ENCODE results near the gene PPP1R2. TPM values are rescaled to one million over a fixed set of nuclear protein-coding genes. Genes with fewer than 3 reads are reported as not detected.

PPP1R2 gene
- total RNA-seq, 2 experiments from 2014 or later, result 101 to 105 TPM

DNA sequence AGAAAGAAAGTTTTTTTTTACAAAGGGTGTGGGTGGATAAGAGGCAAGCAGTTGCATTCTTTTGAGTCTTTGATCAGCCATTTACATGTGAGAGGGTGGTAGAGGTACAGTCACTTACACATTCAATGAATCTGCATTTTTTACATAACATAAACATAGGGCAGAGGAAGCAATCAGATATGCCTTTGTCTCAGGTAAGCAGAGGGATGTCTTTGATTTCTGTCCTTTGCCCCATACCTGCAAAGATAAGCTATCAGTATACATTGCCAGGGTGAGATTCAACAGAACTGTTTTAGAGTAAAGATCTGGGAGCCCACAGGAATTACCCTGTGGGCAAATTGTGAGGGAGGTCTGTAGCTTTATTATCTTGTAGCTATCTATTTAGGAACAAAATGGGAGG lies 5.4 kb upstream of the PPP1R2 start:
- Mint-ChIP-seq H3K4me1 (ENCODE audit: low read depth) (peaks cover 88% of the 10 kb centered on the region), H3K27me3 (no peaks in the 10 kb centered on the region), H3K36me3 (no peaks in the 10 kb centered on the region), H3K9me3 (no peaks in the 10 kb centered on the region), H3K27ac (peak overlapping the region; percentile 15), H3K4me3 (no peak overlapping the region)
- intact Hi-C loops (cut with micrococcal nuclease), result loop anchor here (5.0 to 10.0 kb wide), 2 partner anchors 349 to 636 kb away; no protein-coding TSS in a partner anchor
- POLR2A ChIA-PET, result no interaction called here
- CTCF ChIA-PET, result interaction anchor here (1.0 to 5.6 kb wide), 2 partner anchors 10 to 277 kb away, joined by 3 to 26 read pairs; partner anchors contain the start of gene XXYLT1
- DNase-seq, result no peak

DNA sequence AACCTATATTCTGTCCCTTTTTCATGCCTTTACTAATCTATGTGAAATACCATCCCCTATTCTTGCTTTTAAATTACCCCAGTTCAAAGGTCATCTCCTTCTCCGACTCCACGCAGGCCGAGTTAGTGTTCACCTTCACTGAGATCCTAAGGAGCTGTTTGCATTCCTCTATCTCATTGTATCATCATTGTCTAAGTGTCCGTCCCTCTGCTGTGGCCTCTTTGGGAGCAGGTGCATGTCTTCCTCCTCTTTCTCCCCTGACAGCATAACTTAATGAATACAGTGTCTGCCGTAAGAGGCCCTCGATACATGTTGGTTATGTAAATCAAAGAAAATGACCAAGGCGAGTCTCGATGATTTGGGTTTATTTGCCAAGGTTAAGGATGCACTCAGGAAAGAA lies 4.9 kb upstream of the PPP1R2 start:
- DNase-seq, result no peak
- H3K27ac Mint-ChIP-seq, result peak overlapping the region; percentile 0
- no peaks in the 10 kb centered on the region for H3K27me3 Mint-ChIP-seq
- peaks cover 83% of the 10 kb centered on the region for H3K4me1 Mint-ChIP-seq (ENCODE audit: low read depth)
- intact Hi-C loops (cut with micrococcal nuclease), result loop anchor here (5.0 to 10.0 kb wide), 2 partner anchors 349 to 637 kb away; no protein-coding TSS in a partner anchor
- POLR2A ChIA-PET, result no interaction called here
- H3K36me3 Mint-ChIP-seq, result no peaks in the 10 kb centered on the region
- no peak overlapping the region for H3K4me3 Mint-ChIP-seq
- no peaks in the 10 kb centered on the region for H3K9me3 Mint-ChIP-seq
- CTCF ChIA-PET, result interaction anchor here (1.0 to 5.6 kb wide), 2 partner anchors 11 to 277 kb away, joined by 3 to 26 read pairs; partner anchors contain the start of gene XXYLT1

DNA sequence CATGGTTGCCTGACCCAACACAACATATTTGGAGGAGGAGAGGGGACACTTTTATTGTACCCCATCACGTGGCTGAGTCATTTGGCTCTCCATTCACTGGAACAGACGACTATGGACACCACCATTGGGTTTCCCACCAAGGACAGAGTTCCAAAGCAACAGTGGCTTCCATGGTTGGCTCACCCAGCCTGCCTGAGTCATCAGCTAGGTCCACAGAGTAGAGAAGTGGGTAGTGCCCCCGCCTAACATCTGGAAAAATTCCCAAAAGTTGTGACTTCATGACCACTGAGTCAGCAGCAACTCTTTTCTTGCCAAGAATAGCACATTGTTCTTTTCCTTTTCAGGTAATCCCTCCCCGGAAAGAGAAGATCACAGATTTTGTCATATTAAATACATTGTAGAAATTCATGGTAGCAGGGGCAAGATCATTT lies 3.0 kb upstream of the PPP1R2 start:
- CTCF ChIA-PET, result interaction anchor here (0.6 to 7.0 kb wide), 6 partner anchors 8 to 305 kb away, joined by 3 to 28 read pairs (median 5); partner anchors contain the start of gene XXYLT1
- peak; percentile 60 for DNase-seq
- peak overlapping the region; percentile 76 for H3K27ac Mint-ChIP-seq
- no peaks in the 10 kb centered on the region for H3K9me3 Mint-ChIP-seq
- peaks cover 66% of the 10 kb centered on the region for H3K4me1 Mint-ChIP-seq (ENCODE audit: low read depth)
- no peaks in the 10 kb centered on the region for H3K27me3 Mint-ChIP-seq
- intact Hi-C loops (cut with micrococcal nuclease), result loop anchor here (5.0 to 10.0 kb wide), 2 partner anchors 351 to 639 kb away; no protein-coding TSS in a partner anchor
- POLR2A ChIA-PET, result interaction anchor here (0.8 kb wide), 1 partner anchor 275 kb away, joined by 3 read pairs; the partner anchor contains the start of gene XXYLT1
- H3K36me3 Mint-ChIP-seq, result peaks cover 3% of the 10 kb centered on the region
- H3K4me3 Mint-ChIP-seq, result peak overlapping the region; percentile 33

DNA sequence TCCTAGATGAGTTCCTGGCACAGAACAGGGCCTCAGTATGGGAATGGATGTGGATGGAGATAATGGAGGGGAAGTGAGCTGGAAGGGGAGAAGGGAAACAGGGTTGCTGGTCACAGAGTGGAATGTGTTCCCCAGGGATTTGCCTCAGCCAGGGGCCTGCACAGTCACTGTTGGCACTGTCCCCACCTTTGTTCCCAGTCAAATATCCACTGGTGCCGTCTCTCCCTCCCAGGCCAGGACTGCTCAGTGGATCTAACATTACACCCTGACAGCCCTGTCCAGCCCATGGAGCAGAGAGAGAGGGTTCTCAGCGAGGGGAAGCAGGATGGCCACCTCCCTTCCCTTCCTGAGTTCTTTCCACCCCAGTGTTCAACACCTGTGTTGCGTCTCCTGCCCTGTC lies 1.5 kb upstream of the PPP1R2 start:
- intact Hi-C loops (cut with micrococcal nuclease), result loop anchor here (5.0 to 10.0 kb wide), 5 partner anchors 43 to 857 kb away; partner anchors contain the start of gene FAM43A
- H3K4me1 Mint-ChIP-seq (ENCODE audit: low read depth), result peaks cover 56% of the 10 kb centered on the region
- no peak for DNase-seq
- peak overlapping the region; percentile 18 for H3K27ac Mint-ChIP-seq
- H3K4me3 Mint-ChIP-seq, result peak overlapping the region; percentile 90
- no peaks in the 10 kb centered on the region for H3K9me3 Mint-ChIP-seq
- CTCF ChIA-PET, result interaction anchor here (1.8 to 7.0 kb wide), 2 partner anchors 22 to 274 kb away, joined by 11 to 28 read pairs; partner anchors contain the start of gene XXYLT1
- H3K36me3 Mint-ChIP-seq, result peaks cover 10% of the 10 kb centered on the region
- POLR2A ChIA-PET, result no interaction called here
- no peaks in the 10 kb centered on the region for H3K27me3 Mint-ChIP-seq

DNA sequence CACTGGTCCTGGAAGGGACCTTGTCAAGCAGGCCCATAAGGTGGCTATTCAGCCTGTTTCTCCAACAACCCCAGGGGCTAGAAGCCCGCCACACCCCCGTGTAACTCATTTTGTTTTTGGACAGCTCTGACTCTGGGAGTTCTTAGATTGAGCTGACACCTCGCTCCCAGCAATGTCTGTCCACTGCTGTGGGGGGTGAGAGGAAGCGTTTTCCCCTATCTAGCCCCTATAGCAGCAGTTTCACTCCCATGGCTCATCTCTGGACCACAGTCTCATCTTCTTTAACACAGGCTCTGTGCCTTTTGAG lies 1.1 kb upstream of the PPP1R2 start:
- DNase-seq, result no peak
- Mint-ChIP-seq H3K9me3 (no peaks in the 10 kb centered on the region), H3K36me3 (peaks cover 15% of the 10 kb centered on the region), H3K4me1 (ENCODE audit: low read depth) (peaks cover 59% of the 10 kb centered on the region), H3K27ac (peak overlapping the region; percentile 84), H3K4me3 (peak overlapping the region; percentile 90), H3K27me3 (no peaks in the 10 kb centered on the region)
- ChIA-PET CTCF (interaction anchor here (7.0 kb wide), 1 partner anchor 21 kb away, joined by 28 read pairs; no protein-coding TSS in a partner anchor), POLR2A (interaction anchor here (1.3 kb wide), 1 partner anchor 46 kb away, joined by 3 read pairs; no protein-coding TSS in a partner anchor)
- intact Hi-C loops (cut with micrococcal nuclease), result loop anchor here (5.0 to 10.0 kb wide), 4 partner anchors 43 to 857 kb away; partner anchors contain the start of gene FAM43A

DNA sequence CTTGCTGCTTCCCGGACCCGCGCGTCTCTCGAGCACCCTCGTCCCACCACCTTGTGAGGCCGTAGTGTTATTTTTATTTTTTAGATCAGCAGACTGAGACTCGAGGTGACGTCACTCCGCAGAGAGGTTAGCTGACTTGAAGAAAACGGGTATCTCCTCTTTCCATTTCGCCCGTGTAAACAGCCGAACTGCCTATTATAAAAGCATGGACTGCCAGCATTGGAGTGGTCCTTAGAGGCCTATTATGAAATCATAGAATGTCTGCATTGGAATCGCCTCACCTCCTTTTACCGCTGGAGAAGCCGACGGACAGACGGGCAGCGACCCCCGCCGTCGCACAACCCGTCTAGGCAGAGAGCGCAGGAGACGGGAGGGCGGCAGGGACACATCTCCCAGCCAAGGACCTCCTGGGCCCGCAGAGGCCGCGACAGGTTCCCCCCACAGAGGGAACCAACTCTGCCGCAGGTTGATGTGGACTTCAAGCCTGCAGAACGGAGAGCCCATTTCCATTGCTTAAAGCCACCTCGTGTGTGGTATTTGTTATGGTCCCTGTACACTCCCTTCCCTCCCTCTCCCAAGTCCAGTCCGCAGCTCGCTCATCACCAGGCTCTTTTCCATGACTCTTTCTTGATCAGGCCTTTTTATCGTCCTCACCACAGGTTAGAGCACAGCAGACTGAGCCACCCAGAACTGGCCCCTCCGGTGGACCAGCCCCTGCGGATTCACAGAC lies 540 bp upstream of the PPP1R2 start:
- H3K36me3 Mint-ChIP-seq, result peaks cover 17% of the 10 kb centered on the region
- peaks cover 59% of the 10 kb centered on the region for H3K4me1 Mint-ChIP-seq (ENCODE audit: low read depth)
- no peaks in the 10 kb centered on the region for H3K27me3 Mint-ChIP-seq
- ChIA-PET POLR2A (interaction anchor here (0.6 to 2.7 kb wide), 7 partner anchors 7 to 273 kb away, joined by 3 to 22 read pairs (median 6); partner anchors contain the start of genes APOD and XXYLT1), CTCF (interaction anchor here (0.8 to 7.0 kb wide), 6 partner anchors 11 to 307 kb away, joined by 3 to 38 read pairs (median 9); partner anchors contain the start of gene XXYLT1)
- H3K9me3 Mint-ChIP-seq, result no peaks in the 10 kb centered on the region
- H3K27ac Mint-ChIP-seq, result peak overlapping the region; percentile 84
- peak overlapping the region; percentile 90 for H3K4me3 Mint-ChIP-seq
- no peak for DNase-seq
- intact Hi-C loops (cut with micrococcal nuclease), result loop anchor here (1.0 to 10.0 kb wide), 8 partner anchors 44 to 856 kb away; partner anchors contain the start of genes ACAP2, FAM43A and XXYLT1

DNA sequence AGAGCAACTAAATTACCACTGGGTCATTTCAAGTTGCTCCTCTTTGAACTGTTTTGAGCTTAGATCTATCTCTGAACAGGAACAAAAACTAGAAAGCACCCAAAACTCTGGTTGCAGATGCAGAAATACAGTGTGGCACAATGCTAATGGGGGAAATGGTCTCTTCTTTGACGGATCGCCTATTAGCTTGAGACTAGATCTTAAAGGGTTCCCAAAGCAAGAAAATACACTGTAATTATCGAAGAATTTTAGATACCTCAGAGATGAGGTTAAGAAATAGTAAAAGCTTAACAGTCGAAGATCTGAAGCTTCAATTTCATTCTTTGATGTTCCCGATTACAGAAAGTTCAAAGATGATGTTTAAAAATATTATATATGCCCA lies 818 bp downstream of the PPP1R2 start:
- Mint-ChIP-seq H3K4me1 (ENCODE audit: low read depth) (peaks cover 61% of the 10 kb centered on the region), H3K27ac (peak overlapping the region; percentile 91), H3K4me3 (peak overlapping the region; percentile 90), H3K36me3 (peaks cover 17% of the 10 kb centered on the region), H3K27me3 (no peaks in the 10 kb centered on the region), H3K9me3 (no peaks in the 10 kb centered on the region)
- ChIA-PET POLR2A (interaction anchor here (0.6 to 2.7 kb wide), 6 partner anchors 8 to 272 kb away, joined by 4 to 22 read pairs (median 6); partner anchors contain the start of gene XXYLT1), CTCF (interaction anchor here (0.7 to 7.0 kb wide), 7 partner anchors 9 to 352 kb away, joined by 3 to 38 read pairs (median 8); partner anchors contain the start of gene XXYLT1)
- intact Hi-C loops (cut with micrococcal nuclease), result loop anchor here (2.0 to 10.0 kb wide), 7 partner anchors 45 to 855 kb away; partner anchors contain the start of genes ACAP2 and FAM43A
- DNase-seq, result no peak

DNA sequence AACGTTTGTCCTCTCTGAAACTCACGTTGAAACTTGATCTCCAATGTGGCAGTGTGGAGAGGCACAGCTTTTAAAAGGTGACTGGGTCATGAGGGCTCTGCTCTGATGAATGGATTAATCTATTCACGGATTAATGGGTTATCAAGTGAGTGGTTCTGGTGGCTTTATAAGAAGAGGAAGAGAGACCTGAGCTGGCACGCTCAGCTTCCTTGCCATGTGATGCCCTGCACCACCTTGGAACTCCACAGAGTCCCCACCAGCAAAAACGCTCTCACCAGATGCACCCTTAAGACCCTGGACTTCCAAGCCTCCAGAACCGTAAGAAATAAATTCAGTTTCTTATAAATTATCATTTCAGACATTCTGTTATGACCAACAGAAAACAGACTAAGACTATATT lies 2.6 kb downstream of the PPP1R2 start:
- Mint-ChIP-seq H3K27ac (peak overlapping the region; percentile 91), H3K36me3 (peaks cover 20% of the 10 kb centered on the region), H3K4me3 (peak overlapping the region; percentile 90), H3K27me3 (no peaks in the 10 kb centered on the region), H3K4me1 (ENCODE audit: low read depth) (peaks cover 58% of the 10 kb centered on the region), H3K9me3 (no peaks in the 10 kb centered on the region)
- ChIA-PET POLR2A (interaction anchor here (2.3 kb wide), 1 partner anchor 17 kb away, joined by 4 read pairs; no protein-coding TSS in a partner anchor), CTCF (interaction anchor here (0.7 to 7.0 kb wide), 4 partner anchors 7 to 310 kb away, joined by 3 to 38 read pairs (median 19); partner anchors contain the start of gene XXYLT1)
- DNase-seq, result no peak
- intact Hi-C loops (cut with micrococcal nuclease), result loop anchor here (5.0 to 10.0 kb wide), 4 partner anchors 47 to 853 kb away; partner anchors contain the start of gene FAM43A

DNA sequence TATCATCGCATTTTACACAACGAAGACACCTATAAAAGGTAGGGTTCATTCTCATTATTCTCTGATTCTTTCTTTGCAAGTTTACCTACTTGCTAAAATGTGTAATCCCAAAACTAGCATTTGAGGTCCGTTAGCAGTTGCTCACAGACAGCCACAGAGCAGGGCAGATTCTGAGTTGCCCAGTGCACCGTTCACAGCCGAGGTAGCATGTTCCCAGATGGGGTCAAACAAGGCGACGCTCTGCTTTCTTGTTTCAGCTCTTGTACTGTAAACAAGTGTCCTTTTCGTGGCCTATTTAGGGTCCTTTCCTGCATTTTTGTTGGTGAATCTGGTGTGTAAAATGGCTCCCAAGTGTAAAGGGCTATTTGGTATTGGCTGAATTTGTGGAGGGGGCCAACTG lies 3.1 kb downstream of the PPP1R2 start:
- Mint-ChIP-seq H3K27me3 (no peaks in the 10 kb centered on the region), H3K9me3 (no peaks in the 10 kb centered on the region), H3K36me3 (peaks cover 25% of the 10 kb centered on the region), H3K27ac (peak overlapping the region; percentile 91), H3K4me3 (peak overlapping the region; percentile 90), H3K4me1 (ENCODE audit: low read depth) (peaks cover 58% of the 10 kb centered on the region)
- intact Hi-C loops (cut with micrococcal nuclease), result loop anchor here (5.0 to 10.0 kb wide), 4 partner anchors 47 to 853 kb away; partner anchors contain the start of gene FAM43A
- POLR2A ChIA-PET, result interaction anchor here (2.3 kb wide), 1 partner anchor 16 kb away, joined by 4 read pairs; no protein-coding TSS in a partner anchor
- CTCF ChIA-PET, result interaction anchor here (0.7 to 7.0 kb wide), 4 partner anchors 17 to 310 kb away, joined by 3 to 38 read pairs (median 32); partner anchors contain the start of gene XXYLT1
- DNase-seq, result peak; percentile 77

DNA sequence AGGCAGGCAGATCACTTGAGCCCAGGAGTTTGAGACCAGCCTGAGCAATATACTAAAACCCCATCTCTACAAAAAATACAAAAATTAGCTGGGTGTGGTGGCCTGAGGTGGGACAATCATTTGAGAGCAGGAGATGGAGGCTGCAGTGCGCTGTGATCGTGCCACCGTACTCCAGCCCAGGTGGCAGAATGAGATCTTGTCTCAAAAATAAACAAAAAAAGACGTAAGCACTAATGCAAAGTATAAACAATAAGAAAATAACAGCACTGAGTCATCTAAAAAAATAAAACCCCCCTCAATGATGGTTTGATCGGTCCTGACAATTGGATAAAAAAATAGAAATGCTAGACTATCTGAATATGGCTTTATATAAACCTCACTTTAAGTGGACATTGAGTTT lies 3.6 kb downstream of the PPP1R2 start:
- POLR2A ChIA-PET, result no interaction called here
- Mint-ChIP-seq H3K27me3 (no peaks in the 10 kb centered on the region), H3K9me3 (no peaks in the 10 kb centered on the region), H3K27ac (peak overlapping the region; percentile 91), H3K4me1 (ENCODE audit: low read depth) (peaks cover 58% of the 10 kb centered on the region), H3K4me3 (peak overlapping the region; percentile 90), H3K36me3 (peaks cover 29% of the 10 kb centered on the region)
- intact Hi-C loops (cut with micrococcal nuclease), result loop anchor here (10.0 kb wide), 1 partner anchor 135 kb away; no protein-coding TSS in a partner anchor
- CTCF ChIA-PET, result interaction anchor here (4.7 to 7.0 kb wide), 2 partner anchors 16 to 269 kb away, joined by 28 to 36 read pairs; partner anchors contain the start of gene XXYLT1
- no peak for DNase-seq

DNA sequence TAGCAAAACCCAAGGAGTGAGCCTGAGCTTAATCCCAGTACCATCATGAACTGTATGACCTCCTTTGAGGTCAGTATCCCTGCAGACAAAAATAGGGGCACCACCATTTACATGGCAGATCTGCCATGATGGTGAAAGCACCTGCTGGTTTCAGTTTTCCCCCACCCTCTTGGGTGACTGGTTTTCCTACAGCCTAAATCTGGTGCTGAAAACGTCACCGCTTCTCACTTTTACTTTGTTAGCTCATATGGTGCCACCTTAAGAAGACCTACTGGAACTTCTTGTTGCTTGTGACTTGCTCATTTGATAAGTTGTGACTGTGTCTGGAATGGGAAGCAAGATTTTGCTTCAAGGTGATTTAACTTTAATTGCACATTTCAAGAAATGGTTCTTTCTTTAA lies 5.1 kb downstream of the PPP1R2 start:
- no peaks in the 10 kb centered on the region for H3K27me3 Mint-ChIP-seq
- H3K9me3 Mint-ChIP-seq, result no peaks in the 10 kb centered on the region
- ChIA-PET POLR2A (interaction anchor here (0.7 to 2.7 kb wide), 4 partner anchors 8 to 267 kb away, joined by 3 to 12 read pairs (median 3); partner anchors contain the start of gene XXYLT1), CTCF (interaction anchor here (0.7 to 4.7 kb wide), 8 partner anchors 12 to 313 kb away, joined by 3 to 36 read pairs (median 4); partner anchors contain the start of gene XXYLT1)
- H3K4me3 Mint-ChIP-seq, result peak overlapping the region; percentile 34
- peaks cover 34% of the 10 kb centered on the region for H3K36me3 Mint-ChIP-seq
- peak; percentile 81 for DNase-seq
- peaks cover 64% of the 10 kb centered on the region for H3K4me1 Mint-ChIP-seq (ENCODE audit: low read depth)
- intact Hi-C loops (cut with micrococcal nuclease), result loop anchor here (1.0 to 10.0 kb wide), 3 partner anchors 14 to 267 kb away; partner anchors contain the start of gene XXYLT1
- peak overlapping the region; percentile 91 for H3K27ac Mint-ChIP-seq
